ENCODE data around the gene WDR53. TPM values are rescaled to one million over a fixed set of nuclear protein-coding genes. Genes with fewer than 3 reads are reported as not detected.
"Not testable (repeated sequence)": the region's sequence is repeated elsewhere in the genome, so short reads cannot be mapped to it uniquely, and the experiment has no call there.

WDR53 gene
- total RNA-seq (2021; ENCODE audit: unreplicated experiment) = 18.6 TPM
- 15.6 TPM for polyA plus RNA-seq (2012; ENCODE audit: insufficient read length)
- percentile 82 among the genes with signal in this experiment for Bru-seq, nascent RNA
- BruChase-seq, experiment 1, labeled RNA remaining after a 2-hour chase = percentile 87 among the genes with signal in this experiment
- BruChase-seq, experiment 2, labeled RNA remaining after a 6-hour chase = percentile 74 among the genes with signal in this experiment
- long read RNA-seq, partial matches to known transcripts = 8 of 21 reads
- long read RNA-seq, other reads (novel, unspliced or antisense) = 12 of 21 reads

DNA sequence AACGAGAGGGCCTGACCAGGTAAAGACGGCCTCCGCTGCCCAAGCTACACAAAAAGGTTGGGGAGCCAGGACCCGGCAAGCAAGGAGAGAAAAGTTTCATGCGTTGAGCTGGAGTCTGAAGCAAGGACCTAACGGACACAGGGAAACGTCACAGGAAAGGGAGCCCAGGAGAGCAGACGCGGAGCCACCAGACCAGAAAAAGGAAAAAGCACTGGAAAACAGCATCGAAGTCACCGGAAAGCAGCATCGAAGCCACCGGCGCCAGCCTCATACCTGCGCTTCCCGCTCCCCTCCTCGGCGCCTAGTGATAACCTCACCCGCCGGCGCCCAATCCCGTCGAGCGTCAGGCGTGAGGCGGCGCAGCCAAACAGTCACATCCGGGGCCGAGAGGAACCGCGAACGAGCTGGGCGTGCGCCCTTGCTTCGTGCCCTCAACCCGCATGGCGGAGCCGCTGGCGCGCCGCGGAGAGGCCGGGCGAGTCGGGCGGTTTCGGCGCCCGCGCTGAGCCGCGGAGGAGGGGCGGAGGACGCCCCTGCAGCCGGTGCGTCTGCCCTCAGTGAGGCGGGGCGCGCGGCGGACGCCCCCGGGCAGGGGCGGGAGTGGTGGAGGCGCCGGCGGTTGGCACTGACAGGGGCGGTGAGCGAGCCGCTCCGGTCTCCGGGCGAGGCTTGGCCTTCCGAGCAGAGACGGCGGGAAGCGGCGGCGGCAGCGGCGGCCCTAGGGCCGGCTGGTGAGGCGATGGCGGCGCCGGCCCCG is at the start of gene WDR53, which contains the start of gene FBXO45:
Gene WDR53 (minus strand): TSS at position 309 of the 757 bp plus-strand sequence. CDS start 7,079 bp downstream, outside the sequence.
Gene FBXO45 (plus strand): TSS at position 415 of the 757 bp plus-strand sequence. CDS start 325 bp downstream, at position 740.
- intact Hi-C loops (cut with micrococcal nuclease; ENCODE audit: unreplicated experiment) (no loop called here), in situ Hi-C loops (cut with HindIII; ENCODE audit: low pct_unique_long_range_greater_than_20kb, low sequenced_read_pairs) (no loop called here)
- TF ChIP-seq TCF7L2 (IDR thresholded peaks at IDR 0.05; ENCODE audit: low read depth, low read length) (no peak), SIN3A (IDR thresholded peaks at IDR 0.05; ENCODE audit: borderline replicate concordance, insufficient read depth, low read depth, low read length) (peak; percentile 96; the same call in 1 of the 2 replicates), POLR2AphosphoS5 (IDR thresholded peaks at IDR 0.05; ENCODE audit: low read depth, low read length) (peak; percentile 97)
- TF ChIP-seq, protein P1, sequence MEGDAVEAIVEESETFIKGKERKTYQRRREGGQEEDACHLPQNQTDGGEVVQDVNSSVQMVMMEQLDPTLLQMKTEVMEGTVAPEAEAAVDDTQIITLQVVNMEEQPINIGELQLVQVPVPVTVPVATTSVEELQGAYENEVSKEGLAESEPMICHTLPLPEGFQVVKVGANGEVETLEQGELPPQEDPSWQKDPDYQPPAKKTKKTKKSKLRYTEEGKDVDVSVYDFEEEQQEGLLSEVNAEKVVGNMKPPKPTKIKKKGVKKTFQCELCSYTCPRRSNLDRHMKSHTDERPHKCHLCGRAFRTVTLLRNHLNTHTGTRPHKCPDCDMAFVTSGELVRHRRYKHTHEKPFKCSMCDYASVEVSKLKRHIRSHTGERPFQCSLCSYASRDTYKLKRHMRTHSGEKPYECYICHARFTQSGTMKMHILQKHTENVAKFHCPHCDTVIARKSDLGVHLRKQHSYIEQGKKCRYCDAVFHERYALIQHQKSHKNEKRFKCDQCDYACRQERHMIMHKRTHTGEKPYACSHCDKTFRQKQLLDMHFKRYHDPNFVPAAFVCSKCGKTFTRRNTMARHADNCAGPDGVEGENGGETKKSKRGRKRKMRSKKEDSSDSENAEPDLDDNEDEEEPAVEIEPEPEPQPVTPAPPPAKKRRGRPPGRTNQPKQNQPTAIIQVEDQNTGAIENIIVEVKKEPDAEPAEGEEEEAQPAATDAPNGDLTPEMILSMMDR (IDR thresholded peaks at IDR 0.05) = no peak
- TF ChIP-seq, protein P2, sequence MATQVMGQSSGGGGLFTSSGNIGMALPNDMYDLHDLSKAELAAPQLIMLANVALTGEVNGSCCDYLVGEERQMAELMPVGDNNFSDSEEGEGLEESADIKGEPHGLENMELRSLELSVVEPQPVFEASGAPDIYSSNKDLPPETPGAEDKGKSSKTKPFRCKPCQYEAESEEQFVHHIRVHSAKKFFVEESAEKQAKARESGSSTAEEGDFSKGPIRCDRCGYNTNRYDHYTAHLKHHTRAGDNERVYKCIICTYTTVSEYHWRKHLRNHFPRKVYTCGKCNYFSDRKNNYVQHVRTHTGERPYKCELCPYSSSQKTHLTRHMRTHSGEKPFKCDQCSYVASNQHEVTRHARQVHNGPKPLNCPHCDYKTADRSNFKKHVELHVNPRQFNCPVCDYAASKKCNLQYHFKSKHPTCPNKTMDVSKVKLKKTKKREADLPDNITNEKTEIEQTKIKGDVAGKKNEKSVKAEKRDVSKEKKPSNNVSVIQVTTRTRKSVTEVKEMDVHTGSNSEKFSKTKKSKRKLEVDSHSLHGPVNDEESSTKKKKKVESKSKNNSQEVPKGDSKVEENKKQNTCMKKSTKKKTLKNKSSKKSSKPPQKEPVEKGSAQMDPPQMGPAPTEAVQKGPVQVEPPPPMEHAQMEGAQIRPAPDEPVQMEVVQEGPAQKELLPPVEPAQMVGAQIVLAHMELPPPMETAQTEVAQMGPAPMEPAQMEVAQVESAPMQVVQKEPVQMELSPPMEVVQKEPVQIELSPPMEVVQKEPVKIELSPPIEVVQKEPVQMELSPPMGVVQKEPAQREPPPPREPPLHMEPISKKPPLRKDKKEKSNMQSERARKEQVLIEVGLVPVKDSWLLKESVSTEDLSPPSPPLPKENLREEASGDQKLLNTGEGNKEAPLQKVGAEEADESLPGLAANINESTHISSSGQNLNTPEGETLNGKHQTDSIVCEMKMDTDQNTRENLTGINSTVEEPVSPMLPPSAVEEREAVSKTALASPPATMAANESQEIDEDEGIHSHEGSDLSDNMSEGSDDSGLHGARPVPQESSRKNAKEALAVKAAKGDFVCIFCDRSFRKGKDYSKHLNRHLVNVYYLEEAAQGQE (IDR thresholded peaks at IDR 0.05; ENCODE audit: insufficient read depth in 1 of 2, low read depth in 2 of 2, low read length in 1 of 2) = 0 out of 4 replicates have a peak, but pooled peaks of 1 of the 2 experiments have one; percentile 12
- ChIA-PET POLR2A (interaction anchor here (0.6 to 1.3 kb wide), 5 partner anchors 45 to 568 kb away, joined by 3 to 14 read pairs (median 3); no protein-coding TSS in a partner anchor), CTCF (interaction anchor here (0.5 kb wide), 1 partner anchor 545 kb away, joined by 3 read pairs; no protein-coding TSS in a partner anchor)
- Histone ChIP-seq H3K4me1 (ENCODE audit: control insufficient read depth, insufficient read depth, low read length) (peaks cover 32% of the 10 kb centered on the region), H3K4me3 (ENCODE audit: low read depth in 2 of 2, low read length in 2 of 2) (peak within 1 kb of the TSS; percentile 87 to 89), H3K27ac (ENCODE audit: low read length) (peak within 1 kb of the TSS; percentile 98), H3K27me3 (ENCODE audit: control insufficient read depth, insufficient read depth, low read length) (no peaks in the 10 kb centered on the region), H3K36me3 (ENCODE audit: control insufficient read depth, insufficient read depth, low read length) (peaks cover 5% of the 10 kb centered on the region; the same call in 1 of the 2 replicates), H3K9me3 (ENCODE audit: control insufficient read depth, insufficient read depth, low read depth, low read length) (no peaks in the 10 kb centered on the region)
- ATAC-seq = peak; percentile 98
- DNase-seq (ENCODE audit: low read depth, low spot score) = peak; percentile 64
- BruUV-seq (replicated peaks) = no TSS peak

DNA sequence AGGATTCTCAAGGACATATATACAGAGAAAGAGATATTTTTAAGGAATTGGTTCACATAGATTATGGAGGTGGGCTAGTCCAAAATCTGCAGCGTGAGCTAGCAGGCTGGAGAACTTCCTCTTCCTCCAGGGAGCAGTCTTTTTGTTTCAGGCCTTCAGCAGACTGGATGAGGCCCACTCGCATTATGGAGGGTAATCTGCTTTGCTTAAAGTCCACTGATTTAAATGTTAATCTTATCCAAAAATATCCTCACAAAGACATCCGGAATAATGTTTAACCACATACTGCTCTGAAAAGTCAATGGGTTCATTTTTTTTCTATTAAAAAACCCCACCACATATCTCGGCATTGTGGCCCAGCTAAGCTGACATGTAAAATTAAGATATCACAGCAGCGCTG is 48.9 kb upstream of the WDR53 start:
- intact Hi-C loops (cut with micrococcal nuclease; ENCODE audit: unreplicated experiment) = no loop called here
- CTCF ChIA-PET = no interaction called here
- Histone ChIP-seq H3K4me3 (ENCODE audit: low read depth in 2 of 2, low read length in 2 of 2) (no peak overlapping the region), H3K27me3 (ENCODE audit: control insufficient read depth, insufficient read depth, low read length) (no peaks in the 10 kb centered on the region), H3K4me1 (ENCODE audit: control insufficient read depth, insufficient read depth, low read length) (peaks cover 3% of the 10 kb centered on the region; the same call in 1 of the 2 replicates), H3K36me3 (ENCODE audit: control insufficient read depth, insufficient read depth, low read length) (no peaks in the 10 kb centered on the region), H3K27ac (ENCODE audit: low read length) (no peak overlapping the region), H3K9me3 (ENCODE audit: control insufficient read depth, insufficient read depth, low read depth, low read length) (no peaks in the 10 kb centered on the region)
- no TSS peak for BruUV-seq (replicated peaks)
- POLR2A ChIA-PET = no interaction called here
- no peak for DNase-seq (ENCODE audit: low read depth, low spot score)
- TF ChIP-seq, protein P1 (IDR thresholded peaks at IDR 0.05) = no peak
- TF ChIP-seq, protein P2 (IDR thresholded peaks at IDR 0.05; ENCODE audit: insufficient read depth in 1 of 2, low read depth in 2 of 2, low read length in 1 of 2) = no peak
- TF ChIP-seq TCF7L2 (IDR thresholded peaks at IDR 0.05; ENCODE audit: low read depth, low read length) = no peak
- TF ChIP-seq POLR2AphosphoS5 (IDR thresholded peaks at IDR 0.05; ENCODE audit: low read depth, low read length) = no peak
- TF ChIP-seq SIN3A (IDR thresholded peaks at IDR 0.05; ENCODE audit: borderline replicate concordance, insufficient read depth, low read depth, low read length) = no peak
- no peak for ATAC-seq
- in situ Hi-C loops (cut with HindIII; ENCODE audit: low pct_unique_long_range_greater_than_20kb, low sequenced_read_pairs) = no loop called here

DNA sequence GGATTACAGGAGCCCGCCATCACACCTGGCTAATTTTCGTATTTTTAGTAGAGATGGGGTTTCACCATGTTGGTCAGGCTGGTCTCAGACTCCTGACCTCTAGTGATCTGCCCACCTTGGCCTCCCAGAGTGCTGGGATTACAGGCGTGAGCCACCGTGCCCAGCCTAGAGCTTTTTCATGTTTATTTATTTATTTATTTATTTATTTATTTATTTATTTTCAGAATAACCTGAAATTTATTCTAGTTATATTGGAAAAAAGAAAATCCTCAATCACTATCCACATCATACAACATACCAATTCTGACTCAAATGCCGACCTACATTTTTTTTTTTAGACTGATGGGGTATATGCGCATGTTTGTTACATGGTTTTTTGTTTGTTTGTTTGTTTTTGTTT is 46.9 kb upstream of the WDR53 start:
- intact Hi-C loops (cut with micrococcal nuclease; ENCODE audit: unreplicated experiment); H3K4me3 ChIP-seq (ENCODE audit: low read depth in 2 of 2, low read length in 2 of 2); in situ Hi-C loops (cut with HindIII; ENCODE audit: low pct_unique_long_range_greater_than_20kb, low sequenced_read_pairs); H3K27me3 ChIP-seq (ENCODE audit: control insufficient read depth, insufficient read depth, low read length); CTCF ChIA-PET; BruUV-seq (replicated peaks); H3K27ac ChIP-seq (ENCODE audit: low read length); H3K4me1 ChIP-seq (ENCODE audit: control insufficient read depth, insufficient read depth, low read length); H3K36me3 ChIP-seq (ENCODE audit: control insufficient read depth, insufficient read depth, low read length); ATAC-seq; DNase-seq (ENCODE audit: low read depth, low spot score); POLR2A ChIA-PET; H3K9me3 ChIP-seq (ENCODE audit: control insufficient read depth, insufficient read depth, low read depth, low read length): not testable (repeated sequence)
